ENCODE data around the gene LAMA3. TPM values are rescaled to one million over a fixed set of nuclear protein-coding genes. Genes with fewer than 3 reads are reported as not detected.

LAMA3 gene
- total and polyA plus RNA-seq, 2 donors from 2014 or later, result 4.4 to 66.0 TPM

DNA sequence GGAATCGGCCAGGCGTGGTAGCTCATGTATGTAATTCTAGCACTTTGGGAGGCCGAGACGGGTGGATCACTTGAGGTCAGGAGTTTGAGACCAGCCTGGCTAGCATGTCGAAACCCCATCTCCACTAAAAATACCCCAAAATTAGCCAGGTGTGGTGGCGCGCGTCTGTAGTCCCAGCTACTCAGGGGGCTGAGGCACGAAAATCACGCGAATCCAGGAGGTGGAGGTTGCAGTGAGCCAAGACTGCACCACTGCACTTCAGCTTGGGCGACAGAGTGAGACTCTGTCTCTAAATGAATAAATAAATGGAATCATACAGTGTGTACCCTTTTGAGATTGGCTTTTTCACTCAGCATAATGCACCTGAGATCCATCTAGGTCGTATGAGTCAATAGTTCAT, 305.9 kb downstream of the LAMA3 start:
- H3K4me1 ChIP-seq (ENCODE audit: control insufficient read depth in 2 of 3, insufficient read depth in 2 of 3, low read depth in 1 of 3, low read length in 3 of 3), result no peaks in the 10 kb centered on the region
- H3K36me3 ChIP-seq (ENCODE audit: control insufficient read depth in 2 of 3, insufficient read depth in 3 of 3, low read length in 3 of 3), result no peaks in the 10 kb centered on the region
- no peaks in the 10 kb centered on the region for H3K27me3 ChIP-seq (ENCODE audit: control insufficient read depth, insufficient read depth, low read length)
- FAIRE-seq (no peak), DNase-seq (peak in 3 of 5 donors; percentile 55 to 61 (median 56))
- TF ChIP-seq, protein P1, sequence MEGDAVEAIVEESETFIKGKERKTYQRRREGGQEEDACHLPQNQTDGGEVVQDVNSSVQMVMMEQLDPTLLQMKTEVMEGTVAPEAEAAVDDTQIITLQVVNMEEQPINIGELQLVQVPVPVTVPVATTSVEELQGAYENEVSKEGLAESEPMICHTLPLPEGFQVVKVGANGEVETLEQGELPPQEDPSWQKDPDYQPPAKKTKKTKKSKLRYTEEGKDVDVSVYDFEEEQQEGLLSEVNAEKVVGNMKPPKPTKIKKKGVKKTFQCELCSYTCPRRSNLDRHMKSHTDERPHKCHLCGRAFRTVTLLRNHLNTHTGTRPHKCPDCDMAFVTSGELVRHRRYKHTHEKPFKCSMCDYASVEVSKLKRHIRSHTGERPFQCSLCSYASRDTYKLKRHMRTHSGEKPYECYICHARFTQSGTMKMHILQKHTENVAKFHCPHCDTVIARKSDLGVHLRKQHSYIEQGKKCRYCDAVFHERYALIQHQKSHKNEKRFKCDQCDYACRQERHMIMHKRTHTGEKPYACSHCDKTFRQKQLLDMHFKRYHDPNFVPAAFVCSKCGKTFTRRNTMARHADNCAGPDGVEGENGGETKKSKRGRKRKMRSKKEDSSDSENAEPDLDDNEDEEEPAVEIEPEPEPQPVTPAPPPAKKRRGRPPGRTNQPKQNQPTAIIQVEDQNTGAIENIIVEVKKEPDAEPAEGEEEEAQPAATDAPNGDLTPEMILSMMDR (IDR thresholded peaks at IDR 0.05; ENCODE audit: borderline replicate concordance, extremely low read depth, insufficient read depth), result no peak
- H3K27ac ChIP-seq (ENCODE audit: low read depth in 2 of 2, low read length in 2 of 2), result no peak overlapping the region
- no peaks in the 10 kb centered on the region for H3K9me3 ChIP-seq (ENCODE audit: control insufficient read depth in 2 of 3, insufficient read depth in 1 of 3, low read length in 3 of 3)
- no peak overlapping the region for H3K9ac ChIP-seq (ENCODE audit: low read length in 3 of 3)
- H3K4me3 ChIP-seq (ENCODE audit: low read length in 3 of 3), result no peak overlapping the region
- intact Hi-C loops (cut with DNase I), result no loop called here

DNA sequence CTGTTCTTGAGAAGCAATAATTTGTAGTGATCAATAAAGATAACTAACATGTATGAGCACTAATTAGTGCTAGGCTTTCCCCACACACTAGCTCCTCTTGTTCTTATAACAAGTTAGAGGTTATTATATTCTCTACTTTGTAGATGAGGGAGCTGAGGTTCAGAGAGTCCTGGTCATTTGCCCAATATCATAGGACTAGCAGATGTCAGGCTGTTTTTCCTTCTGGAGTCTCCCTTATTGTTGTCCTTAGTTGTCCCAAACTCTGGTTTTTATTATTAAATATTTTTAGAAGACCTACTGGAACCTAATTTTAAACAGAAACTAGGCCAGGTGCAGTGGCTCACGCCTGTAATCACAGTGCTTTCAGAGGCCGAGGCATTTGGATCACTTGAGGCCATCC, 308.8 kb downstream of the LAMA3 start:
- Histone ChIP-seq H3K27ac (ENCODE audit: low read depth in 2 of 2, low read length in 2 of 2) (no peak overlapping the region), H3K4me1 (ENCODE audit: control insufficient read depth in 2 of 3, insufficient read depth in 2 of 3, low read depth in 1 of 3, low read length in 3 of 3) (no peaks in the 10 kb centered on the region), H3K4me3 (ENCODE audit: low read length in 3 of 3) (no peak overlapping the region), H3K27me3 (ENCODE audit: control insufficient read depth, insufficient read depth, low read length) (no peaks in the 10 kb centered on the region), H3K9me3 (ENCODE audit: control insufficient read depth in 2 of 3, insufficient read depth in 1 of 3, low read length in 3 of 3) (no peaks in the 10 kb centered on the region), H3K9ac (ENCODE audit: low read length in 3 of 3) (no peak overlapping the region), H3K36me3 (ENCODE audit: control insufficient read depth in 2 of 3, insufficient read depth in 3 of 3, low read length in 3 of 3) (no peaks in the 10 kb centered on the region)
- intact Hi-C loops (cut with DNase I), result no loop called here
- FAIRE-seq, result no peak
- TF ChIP-seq, protein P1 (IDR thresholded peaks at IDR 0.05; ENCODE audit: borderline replicate concordance, extremely low read depth, insufficient read depth), result no peak
- no peak for DNase-seq

DNA sequence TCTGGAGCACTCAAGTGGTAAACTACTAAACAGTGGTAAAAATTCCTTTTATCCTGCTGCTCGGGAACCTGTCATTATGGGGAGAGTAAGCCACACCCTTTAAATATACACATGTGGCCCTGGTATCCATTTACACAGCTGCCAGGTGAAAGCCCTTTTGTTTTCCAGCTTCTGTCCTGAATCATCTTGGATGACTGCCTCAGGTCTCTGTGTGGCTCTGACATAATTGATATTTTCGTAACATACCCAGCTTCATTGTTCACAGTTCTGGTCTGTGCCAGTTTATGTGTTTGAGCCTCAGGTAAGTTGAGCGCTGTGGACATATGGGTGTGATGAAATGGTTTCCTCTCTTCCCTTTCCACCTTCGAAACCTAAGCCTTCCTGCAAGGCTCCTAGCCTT, 309.6 kb downstream of the LAMA3 start:
- no peak overlapping the region for H3K4me3 ChIP-seq (ENCODE audit: low read length in 3 of 3)
- intact Hi-C loops (cut with DNase I), result no loop called here
- H3K9ac ChIP-seq (ENCODE audit: low read length in 3 of 3), result no peak overlapping the region
- H3K27me3 ChIP-seq (ENCODE audit: control insufficient read depth, insufficient read depth, low read length), result no peaks in the 10 kb centered on the region
- no peaks in the 10 kb centered on the region for H3K36me3 ChIP-seq (ENCODE audit: control insufficient read depth in 2 of 3, insufficient read depth in 3 of 3, low read length in 3 of 3)
- DNase-seq (peak in 3 of 5 donors; percentile 18 to 43 (median 23)), FAIRE-seq (no peak)
- H3K27ac ChIP-seq (ENCODE audit: low read depth in 2 of 2, low read length in 2 of 2), result no peak overlapping the region
- TF ChIP-seq, protein P1 (IDR thresholded peaks at IDR 0.05; ENCODE audit: borderline replicate concordance, extremely low read depth, insufficient read depth), result no peak
- H3K9me3 ChIP-seq (ENCODE audit: control insufficient read depth in 2 of 3, insufficient read depth in 1 of 3, low read length in 3 of 3), result no peaks in the 10 kb centered on the region
- no peaks in the 10 kb centered on the region for H3K4me1 ChIP-seq (ENCODE audit: control insufficient read depth in 2 of 3, insufficient read depth in 2 of 3, low read depth in 1 of 3, low read length in 3 of 3)
